IPS-18a (cell line): ENCODE results near the gene GRM4.

ENCODE experiments used
- H3K27ac ChIP-seq: one replicate; pipeline ENCODE4 v1.5.1; 2013; ENCODE audit warnings: low read length
- H3K27me3 ChIP-seq: one replicate; pipeline ENCODE4 v1.6.1; 2013; ENCODE audit warnings: mild to moderate bottlenecking, low read length; ENCODE audit not compliant: control insufficient read depth, insufficient read depth
- H3K36me3 ChIP-seq: one replicate; pipeline ENCODE4 v1.6.1; 2013; ENCODE audit warnings: low read depth, low read length; ENCODE audit not compliant: control insufficient read depth
- H3K4me1 ChIP-seq: one replicate; pipeline ENCODE4 v1.6.1; 2013; ENCODE audit warnings: low read depth, low read length; ENCODE audit not compliant: control insufficient read depth
- H3K4me3 ChIP-seq: one replicate; pipeline ENCODE4 v1.5.1; 2013; ENCODE audit warnings: low read length
- H3K9ac ChIP-seq: one replicate; pipeline ENCODE4 v1.6.1; 2013; ENCODE audit warnings: mild to moderate bottlenecking, low read length, moderate library complexity
- H3K9me3 ChIP-seq: one replicate; pipeline ENCODE4 v1.6.1; 2013; ENCODE audit warnings: low read depth, low read length; ENCODE audit not compliant: control insufficient read depth

The GRM4 gene

DNA sequence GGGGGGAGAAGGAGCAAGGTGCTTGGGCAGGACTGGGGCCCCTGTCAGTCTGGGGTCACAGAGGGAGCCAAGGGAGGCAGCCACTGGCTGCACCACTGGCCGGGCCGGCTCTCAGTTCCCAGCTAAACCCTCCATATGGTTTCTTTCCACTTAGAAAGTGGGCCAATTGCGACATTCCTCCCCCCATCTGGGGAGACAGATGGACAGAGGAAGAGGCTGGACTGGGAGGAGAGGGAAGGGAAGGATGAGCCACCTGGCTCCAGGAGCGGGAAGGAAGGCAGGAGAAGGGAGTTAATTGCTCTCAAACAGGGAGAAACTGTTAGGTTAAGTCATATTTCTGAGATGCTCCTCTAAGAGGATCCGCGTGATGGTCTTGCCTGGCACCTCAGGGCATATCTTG is 82.2 kb downstream of the GRM4 start:
- H3K9me3 ChIP-seq: no peaks in the 10 kb centered on the region
- no peak overlapping the region for H3K4me3 ChIP-seq
- no peak overlapping the region for H3K9ac ChIP-seq
- no peaks in the 10 kb centered on the region for H3K36me3 ChIP-seq
- H3K4me1 ChIP-seq: no peaks in the 10 kb centered on the region
- no peaks in the 10 kb centered on the region for H3K27me3 ChIP-seq
- H3K27ac ChIP-seq: no peak overlapping the region

DNA sequence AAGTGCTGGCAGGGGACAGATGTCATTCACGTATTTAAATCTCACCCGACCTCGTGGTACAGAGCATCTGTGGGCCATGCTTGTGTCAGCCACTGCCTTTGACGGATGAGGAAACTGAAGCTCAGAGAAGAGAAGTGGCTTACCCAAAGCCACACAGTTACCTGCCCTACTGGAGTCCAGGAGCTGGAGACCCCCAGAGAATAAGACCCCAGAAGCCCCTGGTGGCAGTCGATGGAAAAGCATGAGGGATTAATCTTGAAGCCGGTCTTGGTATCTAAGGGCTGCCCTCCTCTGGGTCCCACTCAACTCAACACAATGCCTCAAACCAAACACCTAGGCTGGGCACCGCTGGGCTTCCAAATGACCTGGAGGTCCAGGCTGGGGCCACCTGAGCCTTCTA is 83.1 kb downstream of the GRM4 start:
- H3K9me3 ChIP-seq: no peaks in the 10 kb centered on the region
- no peaks in the 10 kb centered on the region for H3K36me3 ChIP-seq
- H3K27me3 ChIP-seq: no peaks in the 10 kb centered on the region
- no peak overlapping the region for H3K9ac ChIP-seq
- H3K27ac ChIP-seq: no peak overlapping the region
- H3K4me3 ChIP-seq: no peak overlapping the region
- no peaks in the 10 kb centered on the region for H3K4me1 ChIP-seq

DNA sequence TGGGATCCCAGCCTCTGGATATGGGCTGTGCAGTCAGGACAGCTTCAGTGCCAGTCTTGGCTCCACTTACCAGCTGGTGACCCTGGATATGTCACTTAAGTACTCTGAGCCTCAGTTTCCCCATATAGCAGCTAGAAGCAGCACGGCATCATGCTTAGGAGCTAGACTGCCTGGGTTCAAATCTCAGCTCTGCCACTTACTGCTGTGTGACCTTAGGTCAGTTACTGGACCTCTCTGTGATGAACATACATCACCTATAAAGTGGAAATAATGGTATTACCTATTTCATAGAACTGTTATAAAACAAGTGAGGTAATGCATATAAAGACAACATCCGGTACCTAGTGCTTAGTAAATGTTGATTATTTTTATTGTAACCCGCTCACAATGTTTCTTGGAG is 83.7 kb downstream of the GRM4 start:
- no peaks in the 10 kb centered on the region for H3K9me3 ChIP-seq
- H3K9ac ChIP-seq: no peak overlapping the region
- H3K27me3 ChIP-seq: no peaks in the 10 kb centered on the region
- no peak overlapping the region for H3K27ac ChIP-seq
- H3K4me3 ChIP-seq: no peak overlapping the region
- H3K4me1 ChIP-seq: no peaks in the 10 kb centered on the region
- H3K36me3 ChIP-seq: no peaks in the 10 kb centered on the region

DNA sequence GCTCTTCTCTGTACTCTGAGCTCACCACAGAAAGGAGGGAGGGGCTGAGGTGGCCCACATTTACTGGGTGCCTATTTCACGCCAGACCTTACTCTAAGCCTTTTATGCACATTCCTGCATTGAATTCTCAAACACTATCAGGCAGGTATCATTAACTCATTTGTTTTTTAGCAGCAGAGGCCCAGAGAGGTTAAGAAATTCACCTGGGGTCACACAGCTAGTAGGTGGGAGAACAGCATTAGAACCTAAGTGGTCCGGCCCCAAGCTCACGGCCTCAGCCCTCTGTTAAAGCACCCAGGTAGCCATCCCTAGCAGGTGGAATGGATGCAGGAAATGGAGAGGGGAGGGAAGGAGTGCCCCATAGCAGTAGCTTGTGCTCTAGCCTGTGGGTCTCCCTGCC is 84.5 kb downstream of the GRM4 start:
- Histone ChIP-seq H3K27me3 (no peaks in the 10 kb centered on the region), H3K9ac (no peak overlapping the region), H3K4me1 (no peaks in the 10 kb centered on the region), H3K4me3 (no peak overlapping the region), H3K27ac (no peak overlapping the region), H3K9me3 (no peaks in the 10 kb centered on the region), H3K36me3 (no peaks in the 10 kb centered on the region)

DNA sequence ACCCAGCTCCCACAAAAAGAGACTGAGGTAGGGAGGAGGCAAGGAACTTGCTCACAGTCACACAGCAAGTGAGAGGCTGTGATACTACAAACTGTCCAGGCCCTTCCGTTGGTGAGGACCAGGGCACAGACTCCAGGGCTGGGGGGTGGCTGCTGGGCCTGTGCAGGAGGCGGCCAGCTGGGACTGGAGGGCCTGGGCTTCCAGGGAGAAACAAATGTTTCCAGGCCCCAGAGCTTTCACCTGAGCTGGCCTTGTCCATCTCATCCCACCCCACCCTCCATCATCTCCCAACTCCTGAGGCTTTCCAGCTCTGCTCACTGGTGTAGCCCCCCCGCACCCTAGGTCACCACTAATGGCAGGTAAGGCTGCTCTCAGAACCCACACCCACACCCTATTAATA is 86.0 kb downstream of the GRM4 start:
- Histone ChIP-seq H3K27me3 (no peaks in the 10 kb centered on the region), H3K9me3 (no peaks in the 10 kb centered on the region), H3K27ac (no peak overlapping the region), H3K4me1 (no peaks in the 10 kb centered on the region), H3K9ac (no peak overlapping the region), H3K4me3 (no peak overlapping the region), H3K36me3 (no peaks in the 10 kb centered on the region)

DNA sequence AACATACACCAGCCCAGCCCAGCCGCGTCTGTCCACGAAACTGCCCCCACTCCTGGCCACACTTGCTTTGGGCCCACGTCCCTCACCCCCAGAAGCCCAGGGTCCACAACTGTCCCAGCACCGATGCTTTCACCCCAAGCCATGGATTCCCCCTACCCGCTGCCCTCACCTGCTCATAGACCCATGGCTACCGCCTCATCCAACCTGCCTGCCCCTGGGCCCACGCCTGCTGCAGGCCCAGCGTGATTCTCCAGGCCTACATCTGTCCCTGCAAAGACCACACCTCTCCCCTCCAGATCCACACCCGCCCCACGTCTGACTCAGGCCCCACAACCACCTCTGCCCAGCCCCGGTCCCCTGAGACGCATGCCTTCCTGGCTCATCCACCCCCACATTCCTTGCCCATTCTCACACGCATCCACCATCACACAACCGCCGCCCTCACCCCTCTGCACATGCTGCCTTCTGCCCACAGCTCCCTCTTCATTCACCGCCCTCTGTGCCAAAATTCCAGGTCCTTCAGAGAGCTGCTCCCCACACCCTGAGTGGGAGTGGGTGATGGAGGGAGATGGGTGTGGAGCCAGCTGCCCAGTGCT is 86.7 kb downstream of the GRM4 start:
- no peak overlapping the region for H3K4me3 ChIP-seq
- no peak overlapping the region for H3K9ac ChIP-seq
- no peaks in the 10 kb centered on the region for H3K36me3 ChIP-seq
- no peaks in the 10 kb centered on the region for H3K27me3 ChIP-seq
- no peak overlapping the region for H3K27ac ChIP-seq
- H3K9me3 ChIP-seq: no peaks in the 10 kb centered on the region
- H3K4me1 ChIP-seq: no peaks in the 10 kb centered on the region

DNA sequence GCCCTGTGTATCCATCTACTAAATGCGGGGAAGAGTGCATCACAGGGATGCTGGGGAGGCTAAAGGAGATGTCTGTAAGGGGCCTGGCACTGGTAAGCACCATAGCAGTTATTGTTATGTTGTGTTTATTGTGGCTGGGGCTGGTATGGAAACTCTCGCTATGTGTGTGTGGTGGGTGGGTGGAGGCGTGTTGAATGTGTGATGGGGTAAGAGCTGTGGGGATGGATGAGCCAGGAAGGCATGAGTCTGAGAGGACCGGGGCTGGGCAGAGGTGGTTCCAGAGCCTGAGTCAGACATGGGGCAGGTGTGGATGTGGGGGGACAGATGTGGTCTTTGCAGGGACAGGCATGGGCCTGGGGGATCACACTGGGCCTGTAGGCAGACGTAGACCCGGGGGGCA is 88.1 kb downstream of the GRM4 start:
- H3K4me1 ChIP-seq: peaks cover 5% of the 10 kb centered on the region
- H3K9me3 ChIP-seq: no peaks in the 10 kb centered on the region
- no peak overlapping the region for H3K4me3 ChIP-seq
- H3K27me3 ChIP-seq: no peaks in the 10 kb centered on the region
- no peak overlapping the region for H3K27ac ChIP-seq
- H3K9ac ChIP-seq: no peak overlapping the region
- no peaks in the 10 kb centered on the region for H3K36me3 ChIP-seq

DNA sequence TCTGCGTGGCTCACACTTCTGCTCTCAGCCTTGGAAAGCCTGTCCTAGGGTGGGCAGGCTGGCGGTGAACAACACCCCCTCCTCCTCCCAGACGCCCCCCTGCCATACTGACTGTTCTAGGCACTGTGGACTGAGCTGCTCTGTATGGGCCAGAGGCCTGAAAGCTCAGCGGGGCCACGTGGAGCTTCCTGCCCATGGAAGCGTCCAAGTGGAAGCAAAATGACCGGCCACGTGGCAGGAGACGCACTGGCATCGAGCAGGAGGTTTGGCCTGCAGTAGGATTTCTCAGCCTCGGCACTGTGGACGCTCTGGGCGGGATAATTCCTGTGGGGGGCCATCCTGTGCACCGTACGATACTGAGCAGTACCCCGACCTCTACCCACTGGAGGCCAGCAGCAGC is 88.7 kb downstream of the GRM4 start:
- Histone ChIP-seq H3K27ac (no peak overlapping the region), H3K4me1 (peaks cover 5% of the 10 kb centered on the region), H3K9ac (no peak overlapping the region), H3K27me3 (no peaks in the 10 kb centered on the region), H3K36me3 (no peaks in the 10 kb centered on the region), H3K9me3 (no peaks in the 10 kb centered on the region), H3K4me3 (no peak overlapping the region)

DNA sequence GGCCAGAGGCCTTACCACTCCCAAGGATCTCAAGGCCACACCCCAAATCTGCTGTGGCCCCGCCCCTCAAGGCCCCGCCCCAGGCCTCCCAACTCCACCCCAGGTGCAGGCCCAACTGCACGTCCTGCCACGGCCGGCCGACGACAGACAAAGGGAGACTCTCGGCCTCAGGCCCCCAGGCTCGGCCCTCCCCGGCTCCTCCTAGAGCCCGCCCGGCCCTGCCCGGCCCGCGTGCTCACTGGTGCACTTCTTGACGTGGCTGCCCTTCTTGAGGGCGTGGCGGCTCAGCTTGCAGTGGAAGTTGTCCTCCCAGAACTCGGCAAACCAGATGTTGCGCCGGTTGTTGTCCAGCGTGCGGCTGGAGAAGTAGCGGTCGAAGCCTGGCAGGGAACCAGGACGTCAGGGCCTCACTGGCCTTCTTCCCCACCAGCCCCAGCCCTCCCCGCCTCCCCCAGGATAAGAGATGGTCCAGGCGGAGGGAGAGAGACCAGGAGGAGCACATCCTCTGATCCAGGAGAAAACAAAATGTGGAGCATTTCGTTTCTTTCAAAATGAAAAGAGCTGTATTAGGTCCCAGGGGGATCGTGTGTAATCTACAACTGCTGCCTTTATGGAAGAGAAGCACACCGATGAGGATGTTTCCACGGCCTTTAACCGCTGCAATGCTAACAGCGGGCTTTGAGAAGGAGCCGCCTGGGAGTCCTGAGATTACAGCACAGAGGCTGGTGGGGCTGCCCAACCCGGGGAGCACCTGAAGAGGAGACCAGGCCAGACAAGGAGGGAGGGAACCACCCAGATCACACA is 89.4 kb downstream of the GRM4 start:
- Histone ChIP-seq H3K4me1 (peaks cover 5% of the 10 kb centered on the region), H3K27me3 (no peaks in the 10 kb centered on the region), H3K27ac (no peak overlapping the region), H3K9me3 (no peaks in the 10 kb centered on the region), H3K36me3 (no peaks in the 10 kb centered on the region), H3K9ac (no peak overlapping the region), H3K4me3 (no peak overlapping the region)

DNA sequence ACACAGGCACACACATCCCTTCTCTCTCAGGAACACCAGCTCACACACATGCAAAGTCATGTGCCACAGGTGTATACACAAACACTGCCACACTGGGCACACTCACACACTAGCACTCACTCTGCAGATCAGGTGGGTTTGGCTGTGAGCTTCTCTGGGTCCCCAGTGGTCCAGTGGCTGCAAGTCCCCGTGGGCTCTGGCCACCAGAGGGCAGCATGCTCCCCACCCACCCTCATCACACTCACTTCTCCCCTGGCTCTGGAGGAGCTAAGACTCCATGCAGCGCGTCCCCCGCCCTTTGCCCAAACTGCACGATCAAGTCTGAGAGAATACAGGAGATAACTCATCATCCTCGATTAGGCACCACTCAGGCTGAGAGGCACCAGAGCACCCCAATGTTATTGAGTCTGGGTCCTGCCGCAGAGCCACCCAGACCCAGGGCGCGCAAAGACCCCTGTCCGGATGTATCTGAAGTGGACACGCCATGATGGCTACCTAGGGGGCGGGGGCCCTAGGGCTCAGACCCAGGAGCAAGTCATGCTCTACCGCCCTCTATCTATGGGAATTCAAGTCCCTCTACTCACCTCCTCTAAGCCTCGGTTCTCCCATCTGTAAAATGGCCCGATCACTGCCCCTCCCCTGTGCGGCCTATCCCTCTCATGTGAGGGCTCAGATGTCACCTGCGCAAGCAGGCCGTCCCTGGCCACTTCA is 90.5 kb downstream of the GRM4 start:
- H3K4me3 ChIP-seq: no peak overlapping the region
- H3K27ac ChIP-seq: no peak overlapping the region
- no peak overlapping the region for H3K9ac ChIP-seq
- H3K27me3 ChIP-seq: no peaks in the 10 kb centered on the region
- no peaks in the 10 kb centered on the region for H3K9me3 ChIP-seq
- H3K4me1 ChIP-seq: peaks cover 5% of the 10 kb centered on the region
- no peaks in the 10 kb centered on the region for H3K36me3 ChIP-seq

DNA sequence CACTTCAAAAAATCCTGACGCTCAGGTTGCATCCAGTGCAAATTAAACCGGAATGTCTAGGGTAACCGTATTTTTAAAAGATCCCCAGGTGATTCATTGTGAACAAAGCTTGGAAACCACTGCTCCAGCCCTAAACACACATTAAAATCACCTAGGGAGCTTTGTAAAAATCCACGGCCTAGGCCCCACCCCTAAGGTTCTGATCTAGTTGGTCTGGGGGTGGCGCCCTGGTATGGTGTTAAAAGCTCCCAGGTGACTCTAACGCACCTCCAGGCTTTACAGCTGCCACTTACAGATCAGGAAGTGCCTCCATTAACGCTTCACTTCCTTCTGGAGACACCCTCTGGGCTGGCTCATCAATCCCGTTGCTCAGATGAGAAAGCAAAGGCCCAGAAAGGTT is 92.2 kb downstream of the GRM4 start:
- Histone ChIP-seq H3K4me1 (peaks cover 5% of the 10 kb centered on the region), H3K9me3 (no peaks in the 10 kb centered on the region), H3K36me3 (no peaks in the 10 kb centered on the region), H3K9ac (no peak overlapping the region), H3K4me3 (no peak overlapping the region), H3K27ac (no peak overlapping the region), H3K27me3 (no peaks in the 10 kb centered on the region)
